Duodenal mucosa (tissue), 2 donors: ENCODE measurements around the gene UBR4.
"Not testable (repeated sequence)": the region's sequence is repeated elsewhere in the genome, so short reads cannot be mapped to it uniquely, and the experiment has no call there.

Source experiments
- H3K27ac ChIP-seq: one replicate; pipeline ENCODE4 v1.7.0; 2013; ENCODE audit warnings: low read depth, low read length
- H3K27me3 ChIP-seq, 2 donors: one replicate each; pipeline ENCODE4 v1.7.0; 2013; ENCODE audit warnings: low read length in 2 of 2, control low read depth in 1 of 2; ENCODE audit not compliant: insufficient read depth in 2 of 2, control insufficient read depth in 1 of 2
- H3K36me3 ChIP-seq, 2 donors: one replicate each; pipeline ENCODE4 v1.7.0; 2013; ENCODE audit warnings: low read length in 2 of 2, control low read depth in 1 of 2; ENCODE audit not compliant: insufficient read depth in 2 of 2, control insufficient read depth in 1 of 2
- H3K4me1 ChIP-seq, 2 donors: one replicate each; pipeline ENCODE4 v1.7.0; 2013; ENCODE audit warnings: low read length in 2 of 2, control low read depth in 1 of 2; ENCODE audit not compliant: insufficient read depth in 2 of 2, control insufficient read depth in 1 of 2
- H3K4me3 ChIP-seq, 2 donors: one replicate each; pipeline ENCODE4 v1.7.0; 2013; ENCODE audit warnings: low read length in 2 of 2, low read depth in 1 of 2
- H3K9ac ChIP-seq, 2 donors: one replicate each; pipeline ENCODE4 v1.7.0; 2013; ENCODE audit warnings: low read length in 2 of 2, low read depth in 1 of 2
- H3K9me3 ChIP-seq, 2 donors: one replicate each; pipeline ENCODE4 v1.7.0; 2013; ENCODE audit warnings: low read length in 2 of 2, control low read depth in 1 of 2; ENCODE audit not compliant: control insufficient read depth in 1 of 2

The UBR4 gene

GRCh38 chr1:19209990-19210771 is at the start of gene UBR4:
Gene UBR4, minus strand, starts transcription at chr1:19210266. Its CDS starts 18 bp downstream, at chr1:19210248.
- peak within 1 kb of the TSS; percentile 79 to 90 for H3K4me3 ChIP-seq
- no peaks in the 10 kb centered on the region for H3K36me3 ChIP-seq
- H3K27ac ChIP-seq = peak within 1 kb of the TSS; percentile 94
- H3K4me1 ChIP-seq = peaks cover 36% of the 10 kb centered on the region in 2 donors
- no peaks in the 10 kb centered on the region for H3K9me3 ChIP-seq
- H3K9ac ChIP-seq = peak within 1 kb of the TSS; percentile 96
- H3K27me3 ChIP-seq = no peaks in the 10 kb centered on the region

DNA sequence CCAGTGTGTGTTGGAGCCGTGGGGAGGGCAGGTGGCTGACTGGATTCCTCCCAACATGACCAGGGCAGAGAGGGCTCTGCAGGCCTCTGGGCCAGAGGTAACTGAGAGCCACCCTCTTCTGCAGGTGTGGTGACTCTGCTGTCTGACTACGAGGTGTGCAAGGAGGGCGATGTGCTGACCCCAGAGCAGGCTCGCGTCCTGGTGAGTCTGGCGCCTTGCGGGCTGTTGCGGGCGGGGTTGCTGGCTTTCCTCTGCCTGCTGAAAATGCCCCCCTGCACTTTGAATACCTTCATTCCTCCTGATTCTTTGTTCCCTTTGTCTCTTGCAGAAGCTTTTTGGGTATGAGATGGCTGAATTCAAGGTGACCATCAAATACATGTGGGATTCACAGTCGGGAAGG is 48.3 kb upstream of the UBR4 start:
- H3K36me3 ChIP-seq = peaks cover 35 to 73% of the 10 kb centered on the region in 2 donors
- no peaks in the 10 kb centered on the region for H3K27me3 ChIP-seq
- H3K27ac ChIP-seq = no peak overlapping the region

GRCh38 chr1:19257178-19257914 is 47.3 kb upstream of the UBR4 start:
- Histone ChIP-seq H3K9me3 (no peaks in the 10 kb centered on the region), H3K4me1 (peaks cover 11 to 13% of the 10 kb centered on the region in 2 donors), H3K27me3 (no peaks in the 10 kb centered on the region), H3K27ac (no peak overlapping the region), H3K36me3 (peaks cover 35 to 67% of the 10 kb centered on the region in 2 donors), H3K4me3 (no peak overlapping the region), H3K9ac (no peak overlapping the region)

More for the DNA sequence above, 48.3 kb upstream of the UBR4 start:
- Histone ChIP-seq H3K9ac (no peak overlapping the region), H3K9me3 (no peaks in the 10 kb centered on the region), H3K4me3 (no peak overlapping the region), H3K4me1 (peaks cover 1 to 5% of the 10 kb centered on the region in 2 donors)

GRCh38 chr1:19256301-19256700 is 46.2 kb upstream of the UBR4 start:
- H3K36me3 ChIP-seq = peaks cover 27 to 57% of the 10 kb centered on the region in 2 donors
- H3K4me3 ChIP-seq, H3K9me3 ChIP-seq, H3K27me3 ChIP-seq, H3K27ac ChIP-seq, H3K9ac ChIP-seq: not testable (repeated sequence)
- H3K4me1 ChIP-seq = peaks cover 13 to 17% of the 10 kb centered on the region in 2 donors

- Histone ChIP-seq H3K4me3 (no peak overlapping the region), H3K36me3 (peaks cover 27 to 51% of the 10 kb centered on the region in 2 donors), H3K4me1 (peaks cover 20 to 27% of the 10 kb centered on the region in 2 donors), H3K27ac (no peak overlapping the region), H3K9ac (no peak overlapping the region), H3K27me3 (no peaks in the 10 kb centered on the region), H3K9me3 (no peaks in the 10 kb centered on the region)
Measured at GRCh38 chr1:19255288-19255687, 45.2 kb upstream of the UBR4 start.

DNA sequence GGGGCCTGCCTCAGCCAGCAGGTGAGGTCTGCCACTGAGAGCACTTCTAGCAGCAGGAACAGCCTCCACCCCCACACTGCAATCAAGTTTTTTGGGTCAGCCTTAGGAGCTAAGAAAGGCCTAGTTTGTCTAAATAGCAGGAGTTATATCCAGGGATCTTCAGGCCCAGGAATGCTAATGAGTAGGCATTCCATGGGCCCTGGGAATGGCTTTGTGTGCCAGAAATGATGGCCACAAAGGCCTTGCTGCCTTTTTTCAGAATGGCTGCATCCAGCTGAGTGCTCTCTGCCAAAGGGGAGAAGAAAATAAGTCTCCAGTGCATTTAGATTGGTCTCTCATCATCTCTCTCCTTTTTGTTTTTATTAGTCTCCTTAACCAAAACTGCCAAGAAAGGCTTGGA is 44.4 kb upstream of the UBR4 start:
- Histone ChIP-seq H3K36me3 (peaks cover 21 to 42% of the 10 kb centered on the region in 2 donors), H3K4me3 (no peak overlapping the region), H3K9ac (no peak overlapping the region), H3K4me1 (peaks cover 22 to 29% of the 10 kb centered on the region in 2 donors), H3K27ac (no peak overlapping the region), H3K9me3 (no peaks in the 10 kb centered on the region), H3K27me3 (no peaks in the 10 kb centered on the region)

GRCh38 chr1:19251305-19252196 is 41.5 kb upstream of the UBR4 start, which contains the start of the genes EMC1 and MRTO4:
Gene EMC1, minus strand, starts transcription at chr1:19251524. Its CDS starts 15 bp downstream, at chr1:19251509.
Gene MRTO4, plus strand, starts transcription at chr1:19251805. Its CDS starts 31 bp downstream, at chr1:19251836.
- no peaks in the 10 kb centered on the region for H3K27me3 ChIP-seq
- peak within 1 kb of the TSS; percentile 82 to 100 for H3K4me3 ChIP-seq
- H3K9me3 ChIP-seq = no peaks in the 10 kb centered on the region
- H3K36me3 ChIP-seq = peaks cover 3 to 13% of the 10 kb centered on the region in 2 donors
- H3K27ac ChIP-seq = peak within 1 kb of the TSS; percentile 96
- peaks cover 22 to 29% of the 10 kb centered on the region in 2 donors for H3K4me1 ChIP-seq
- peak within 1 kb of the TSS; percentile 67 to 77 for H3K9ac ChIP-seq

GRCh38 chr1:19250629-19251304 is 40.7 kb upstream of the UBR4 start:
- Histone ChIP-seq H3K36me3 (peaks cover 0 to 5% of the 10 kb centered on the region in 2 donors), H3K4me1 (peaks cover 22 to 29% of the 10 kb centered on the region in 2 donors), H3K9ac (peak overlapping the region; percentile 67 to 77), H3K27me3 (no peaks in the 10 kb centered on the region), H3K9me3 (no peaks in the 10 kb centered on the region), H3K4me3 (peak overlapping the region; percentile 82 to 100), H3K27ac (no peak overlapping the region)
